Spleen (tissue), 11 donors: Measurements from ENCODE around the gene BTRC. TPM values are rescaled to one million over a fixed set of nuclear protein-coding genes. Genes with fewer than 3 reads are reported as not detected.

Experiments used
- DNase-seq: peaks from one replicate; pipeline ENCODE4 v3.0.0-alpha.2; 2020
- H3K27ac ChIP-seq, 8 donors: fragments of 200-600 bp; sonication (generic) in 7 of 8; 1 replicate in 4 of 8; 2 replicates in 4 of 8; pipeline versions ENCODE4 v1.5.0 to v1.8.0; 2016 to 2021; ENCODE audit warnings: inconsistent platforms in 4 of 8, mild to moderate bottlenecking in 4 of 8, moderate library complexity in 1 of 8
- H3K27me3 ChIP-seq, 7 donors: fragments of 200-600 bp; sonication (generic) in 6 of 7; replicated peaks in 1 of 7; 1 replicate in 4 of 7; 2 replicates in 3 of 7; pipeline versions ENCODE4 v1.5.0 to v1.8.0; 2016 to 2021; ENCODE audit warnings: inconsistent platforms in 3 of 7, mild to moderate bottlenecking in 1 of 7
- H3K36me3 ChIP-seq, 6 donors: fragments of 200-600 bp; sonication (generic) in 5 of 6; 1 replicate in 4 of 6; 2 replicates in 2 of 6; pipeline versions ENCODE4 v1.5.0 to v1.8.0; 2016 to 2021; ENCODE audit warnings: inconsistent platforms in 2 of 6
- H3K4me1 ChIP-seq, 6 donors: fragments of 200-600 bp; sonication (generic) in 5 of 6; 1 replicate in 3 of 6; 2 replicates in 3 of 6; pipeline versions ENCODE4 v1.5.0 to v1.8.0; 2016 to 2021; ENCODE audit warnings: inconsistent platforms in 3 of 6
- H3K4me3 ChIP-seq, 8 donors: fragments of 200-600 bp; sonication (generic) in 7 of 8; 1 replicate in 4 of 8; 2 replicates in 4 of 8; pipeline versions ENCODE4 v1.5.0 to v1.8.0; 2016 to 2021; ENCODE audit warnings: inconsistent platforms in 4 of 8, mild to moderate bottlenecking in 4 of 8, moderate library complexity in 2 of 8
- H3K9me3 ChIP-seq, 8 donors: fragments of 200-600 bp; sonication (generic) in 7 of 8; 1 replicate in 4 of 8; 2 replicates in 4 of 8; pipeline versions ENCODE4 v1.5.0 to v1.8.0; 2016 to 2021; ENCODE audit warnings: inconsistent platforms in 4 of 8
- POLR2A ChIP-seq, 3 donors: fragments of 450-650 bp; IDR thresholded peaks; one replicate each; pipeline ENCODE4 v1.5.1; 2017; ENCODE audit warnings: antibody characterized with exemption in 3 of 3, mild to moderate bottlenecking in 1 of 3
- POLR2AphosphoS5 ChIP-seq, 3 donors: sonication (generic); formaldehyde crosslinking; IDR thresholded peaks; one replicate each; pipeline ENCODE4 v1.5.1; 2017; ENCODE audit warnings: antibody characterized with exemption in 3 of 3
- WGBS, 5 donors: extraction: QIAGEN DNeasy Blood & Tissue Kit in 3 of 5; methylation state at CpG; one replicate each; pipeline versions ENCODE4 v1.1.5 to v1.1.7; 2013 to 2018; 5-methylcytosine and 5-hydroxymethylcytosine counted together
- intact Hi-C: fragments of 100-400 bp; cut with DNase I; formaldehyde crosslinking; loops from one replicate; pipeline ENCODE4 v1.15.0; 2023; ENCODE audit warnings: low total_unique reads
- polyA plus RNA-seq, 3 donors: library from polyadenylated mRNA; stranded (reverse); fragments of 200-250 nt; gene quantifications; one replicate each; pipeline ENCODE4 v1.2.1, GENCODE V29; 2013
- total RNA-seq, 7 donors: library from RNA; depleted of rRNA in 3 of 7; stranded (reverse); fragments of >200 nt in 3 of 7; fragmentation: NEBNext Ultra II Directional in 4 of 7; extraction: Animal tissue kit (Norgen Biotek cat#: 25700) in 4 of 7; gene quantifications; one replicate each; pipeline versions ENCODE4 v1.1.0 to v1.2.1, GENCODE V29; 2016 to 2021
- TF ChIP-seq, protein P1 (sequence below), 11 experiments: fragments of 200-600 bp in 7 of 11; fragments of 450-650 bp in 4 of 11; sonication (generic) in 4 of 11; IDR thresholded peaks in 8 of 11; conservative IDR thresholded peaks in 3 of 11; 1 replicate in 7 of 11; 2 replicates in 4 of 11; pipeline versions ENCODE4 v1.4.0 to v1.8.0; 2016 to 2021; ENCODE audit warnings: antibody characterized with exemption in 11 of 11, inconsistent platforms in 4 of 11, mild to moderate bottlenecking in 1 of 11
- donor health status: healthy with polysubstance abuse.
- donor health status: DM: no; HTN: no; CAD: no; lungs with moderate emphysema.
- donor health status: DM: no; HTN: no; CAD: no.
- donor health status: Bipolar disorder and iron deficiency.
- donor health status: healthy.
- donor health status: DM: no; HTN: no; CAD: no.
- donor health status: DM: yes; HTN: yes; CAD: no.

Gene BTRC
- total and polyA plus RNA-seq, 10 donors, result 2.7 to 23.9 (median 19.3) TPM

DNA sequence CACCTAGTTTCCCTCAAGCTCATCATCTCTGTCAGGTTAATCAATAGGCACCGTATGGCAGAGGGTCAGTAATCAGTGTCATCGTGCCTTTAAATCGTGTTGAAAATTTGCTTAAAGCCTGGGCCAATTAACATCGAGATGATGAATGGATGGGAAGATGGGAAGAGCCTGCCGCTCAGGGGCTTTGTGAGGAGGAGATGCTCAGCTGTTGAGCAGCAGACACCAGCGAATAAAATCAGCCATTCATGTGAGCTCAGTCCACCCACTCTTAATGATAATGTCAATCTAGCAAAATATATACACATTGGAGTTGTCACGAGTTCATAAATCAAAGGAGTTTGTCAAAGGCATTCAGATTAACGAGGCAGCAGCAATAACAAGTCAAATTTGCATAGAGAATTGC, 97.7 kb downstream of the BTRC start:
- no peak overlapping the region for H3K4me3 ChIP-seq
- TF ChIP-seq, protein P1, sequence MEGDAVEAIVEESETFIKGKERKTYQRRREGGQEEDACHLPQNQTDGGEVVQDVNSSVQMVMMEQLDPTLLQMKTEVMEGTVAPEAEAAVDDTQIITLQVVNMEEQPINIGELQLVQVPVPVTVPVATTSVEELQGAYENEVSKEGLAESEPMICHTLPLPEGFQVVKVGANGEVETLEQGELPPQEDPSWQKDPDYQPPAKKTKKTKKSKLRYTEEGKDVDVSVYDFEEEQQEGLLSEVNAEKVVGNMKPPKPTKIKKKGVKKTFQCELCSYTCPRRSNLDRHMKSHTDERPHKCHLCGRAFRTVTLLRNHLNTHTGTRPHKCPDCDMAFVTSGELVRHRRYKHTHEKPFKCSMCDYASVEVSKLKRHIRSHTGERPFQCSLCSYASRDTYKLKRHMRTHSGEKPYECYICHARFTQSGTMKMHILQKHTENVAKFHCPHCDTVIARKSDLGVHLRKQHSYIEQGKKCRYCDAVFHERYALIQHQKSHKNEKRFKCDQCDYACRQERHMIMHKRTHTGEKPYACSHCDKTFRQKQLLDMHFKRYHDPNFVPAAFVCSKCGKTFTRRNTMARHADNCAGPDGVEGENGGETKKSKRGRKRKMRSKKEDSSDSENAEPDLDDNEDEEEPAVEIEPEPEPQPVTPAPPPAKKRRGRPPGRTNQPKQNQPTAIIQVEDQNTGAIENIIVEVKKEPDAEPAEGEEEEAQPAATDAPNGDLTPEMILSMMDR (IDR thresholded peaks at IDR 0.05 in 8 of 11, conservative IDR thresholded peaks at IDR 0.05 in 3 of 11), result no peak
- TF ChIP-seq POLR2AphosphoS5 (IDR thresholded peaks at IDR 0.05) (no peak), POLR2A (IDR thresholded peaks at IDR 0.05) (no peak)
- DNase-seq, result no peak
- H3K4me1 ChIP-seq, result peaks cover 0 to 41% (median 5%) of the 10 kb centered on the region in 6 donors
- H3K27ac ChIP-seq, result no peak overlapping the region
- H3K9me3 ChIP-seq, result no peaks in the 10 kb centered on the region
- intact Hi-C loops, result no loop called here
- H3K36me3 ChIP-seq, result no peaks in the 10 kb centered on the region
- 84 to 90% (median 86%) methylated on average over 8 of the region's 8 CpGs for WGBS, 5 donors
- no peaks in the 10 kb centered on the region for H3K27me3 ChIP-seq

DNA sequence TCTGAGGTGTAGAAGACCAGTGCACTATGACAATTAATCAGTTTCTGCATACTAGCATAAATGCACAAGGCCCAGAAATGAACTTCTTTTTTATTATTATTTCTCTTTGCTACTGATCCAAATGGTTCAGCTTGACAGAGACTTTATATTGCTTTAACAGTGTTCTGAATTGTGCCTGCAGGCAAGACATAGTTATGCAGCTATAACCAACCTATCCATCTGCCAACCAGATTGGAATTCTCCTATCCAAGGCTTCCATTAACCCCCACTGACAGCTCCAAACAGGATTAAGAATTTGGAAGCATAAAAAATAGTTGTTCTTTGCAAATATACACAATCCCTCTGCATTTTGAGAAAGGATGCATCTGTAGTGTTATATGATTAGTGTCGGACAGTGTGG, 98.2 kb downstream of the BTRC start:
- Histone ChIP-seq H3K9me3 (no peaks in the 10 kb centered on the region), H3K27me3 (no peaks in the 10 kb centered on the region), H3K4me1 (peaks cover 0 to 41% (median 3%) of the 10 kb centered on the region in 6 donors), H3K27ac (no peak overlapping the region), H3K36me3 (no peaks in the 10 kb centered on the region), H3K4me3 (no peak overlapping the region)
- WGBS, 5 donors, result 93 to 100% (median 97%) methylated on average over 1 of the region's 1 CpG
- DNase-seq, result no peak
- intact Hi-C loops, result no loop called here
- TF ChIP-seq POLR2A (IDR thresholded peaks at IDR 0.05) (no peak), POLR2AphosphoS5 (IDR thresholded peaks at IDR 0.05) (no peak)
- TF ChIP-seq, protein P1 (IDR thresholded peaks at IDR 0.05 in 8 of 11, conservative IDR thresholded peaks at IDR 0.05 in 3 of 11), result no peak

DNA sequence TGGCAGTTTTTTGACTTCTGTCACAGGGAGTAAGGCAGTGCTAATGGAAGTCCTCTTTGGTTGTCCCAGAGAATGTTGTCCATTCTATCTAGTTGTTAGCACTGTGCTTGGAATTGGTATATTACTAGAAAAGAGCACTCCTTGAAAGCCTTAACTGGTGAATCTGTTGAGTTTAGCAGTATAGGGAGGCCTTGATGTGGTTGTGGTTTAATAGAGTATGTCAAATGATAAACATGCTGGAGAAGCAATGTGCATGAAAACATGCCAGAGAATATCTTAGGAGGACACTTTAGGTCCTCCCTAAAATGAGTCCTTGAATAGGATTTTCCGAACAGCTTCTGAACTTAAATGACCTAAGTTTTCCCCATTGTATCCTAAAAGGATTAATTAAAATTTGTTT, 98.6 kb downstream of the BTRC start:
- Histone ChIP-seq H3K4me3 (no peak overlapping the region), H3K36me3 (no peaks in the 10 kb centered on the region), H3K9me3 (no peaks in the 10 kb centered on the region), H3K27ac (no peak overlapping the region), H3K4me1 (peaks cover 0 to 41% (median 3%) of the 10 kb centered on the region in 6 donors), H3K27me3 (no peaks in the 10 kb centered on the region)
- intact Hi-C loops, result no loop called here
- no peak for DNase-seq
- 89 to 100% (median 96%) methylated on average over 1 of the region's 1 CpG for WGBS, 5 donors
- TF ChIP-seq POLR2AphosphoS5 (IDR thresholded peaks at IDR 0.05), result no peak
- no peak for TF ChIP-seq POLR2A (IDR thresholded peaks at IDR 0.05)
- TF ChIP-seq, protein P1 (IDR thresholded peaks at IDR 0.05 in 8 of 11, conservative IDR thresholded peaks at IDR 0.05 in 3 of 11), result no peak

DNA sequence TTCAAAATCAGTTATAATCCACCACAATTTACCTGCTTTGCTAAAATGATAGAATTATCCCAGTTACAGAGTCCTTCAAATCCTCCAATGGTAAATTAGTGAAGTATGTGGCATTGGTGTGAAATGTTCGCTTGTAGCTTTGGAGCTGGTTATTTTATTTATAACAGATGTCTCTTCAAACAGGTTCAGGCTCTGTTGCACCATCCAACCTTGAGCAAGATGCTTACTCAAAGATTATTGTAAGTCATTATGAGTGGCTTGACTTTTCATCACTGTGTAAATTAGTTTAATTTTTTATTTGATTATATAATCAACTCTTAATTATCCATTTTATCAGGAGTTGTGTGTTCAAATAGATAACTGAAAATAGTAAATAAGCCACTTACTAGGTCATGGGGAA, 99.4 kb downstream of the BTRC start:
- no peak overlapping the region for H3K27ac ChIP-seq
- intact Hi-C loops, result no loop called here
- TF ChIP-seq, protein P1 (IDR thresholded peaks at IDR 0.05 in 8 of 11, conservative IDR thresholded peaks at IDR 0.05 in 3 of 11), result no peak
- TF ChIP-seq POLR2AphosphoS5 (IDR thresholded peaks at IDR 0.05) (no peak), POLR2A (IDR thresholded peaks at IDR 0.05) (no peak)
- no peak overlapping the region for H3K4me3 ChIP-seq
- no peaks in the 10 kb centered on the region for H3K36me3 ChIP-seq
- 81 to 100% (median 92%) methylated on average over 1 of the region's 1 CpG for WGBS, 5 donors
- no peak for DNase-seq
- H3K4me1 ChIP-seq, result peaks cover 0 to 41% (median 3%) of the 10 kb centered on the region in 6 donors
- H3K27me3 ChIP-seq, result no peaks in the 10 kb centered on the region
- no peaks in the 10 kb centered on the region for H3K9me3 ChIP-seq
